HG03095 (cell line): ENCODE measurements around the gene SPON2.

Experiments
- ATAC-seq: cut with Tn5 transposase; IDR thresholded peaks from one replicate; pipeline ENCODE4 v1.9.1; 2021; ENCODE audit warnings: moderate library complexity; ENCODE audit not compliant: unreplicated experiment

The SPON2 gene

GRCh38 chr4:1208970-1209704 lies 36.8 kb upstream of the SPON2 start:
- ATAC-seq = no peak

GRCh38 chr4:1208266-1208961 lies 36.0 kb upstream of the SPON2 start:
- no peak for ATAC-seq

GRCh38 chr4:1207603-1208265 lies 35.4 kb upstream of the SPON2 start:
- ATAC-seq = no peak

GRCh38 chr4:1207157-1207470 lies 34.7 kb upstream of the SPON2 start:
- ATAC-seq = no peak

- no peak for ATAC-seq
These were observed 34.1 kb upstream of the SPON2 start for GRCh38 chr4:1206299-1207156.

- no peak for ATAC-seq
These were observed 33.4 kb upstream of the SPON2 start for GRCh38 chr4:1205586-1206298.

- no peak for ATAC-seq
These were observed 32.6 kb upstream of the SPON2 start for GRCh38 chr4:1204828-1205585.

GRCh38 chr4:1204286-1204827 lies 32.0 kb upstream of the SPON2 start:
- ATAC-seq = no peak

GRCh38 chr4:1203026-1203616 lies 30.7 kb upstream of the SPON2 start:
- ATAC-seq = no peak

GRCh38 chr4:1202526-1203011 lies 30.2 kb upstream of the SPON2 start:
- no peak for ATAC-seq

- no peak for ATAC-seq
These were observed 29.6 kb upstream of the SPON2 start for GRCh38 chr4:1201851-1202525.

GRCh38 chr4:1200425-1201035 lies 28.1 kb upstream of the SPON2 start:
- ATAC-seq = no peak

GRCh38 chr4:1199556-1200331 lies 27.4 kb upstream of the SPON2 start:
- ATAC-seq = no peak

GRCh38 chr4:1198098-1198844 lies 25.9 kb upstream of the SPON2 start:
- no peak for ATAC-seq

- no peak for ATAC-seq
These were observed 24.2 kb upstream of the SPON2 start for GRCh38 chr4:1196421-1197183.

- no peak for ATAC-seq
These were observed 23.6 kb upstream of the SPON2 start for GRCh38 chr4:1195891-1196401.
